Measurements from ENCODE around the gene ELMO1. TPM values are rescaled to one million over a fixed set of nuclear protein-coding genes. Genes with fewer than 3 reads are reported as not detected.

ELMO1 gene
- total and polyA plus RNA-seq, 8 donors, result 18.2 to 55.3 (median 45.6) TPM

- intact Hi-C loops (cut with DNase I), result no loop called here
- H3K27me3 ChIP-seq, result no peaks in the 10 kb centered on the region
- DNase-seq (no peak), ATAC-seq (no peak)
- no peak overlapping the region for H3K4me3 ChIP-seq
- H3K4me1 ChIP-seq, result peaks cover 0 to 25% of the 10 kb centered on the region in 2 donors
- H3K9me3 ChIP-seq, result no peaks in the 10 kb centered on the region
- peaks cover 0 to 20% of the 10 kb centered on the region in 2 donors for H3K36me3 ChIP-seq
- H3K27ac ChIP-seq, result no peak overlapping the region
- TF ChIP-seq CTCF (IDR thresholded peaks at IDR 0.05), result no peak
These were observed 228.0 kb downstream of the ELMO1 start for GRCh38 chr7:37220664-37221063.

GRCh38 chr7:37218956-37219355, 229.7 kb downstream of the ELMO1 start:
- intact Hi-C loops (cut with DNase I), result loop anchor here in 1 of 2 donors (10.0 kb wide), 1 partner anchor 136 kb away; no protein-coding TSS in a partner anchor
- no peak overlapping the region for H3K4me3 ChIP-seq
- H3K27me3 ChIP-seq, result no peaks in the 10 kb centered on the region
- peaks cover 0 to 20% of the 10 kb centered on the region in 2 donors for H3K36me3 ChIP-seq
- H3K4me1 ChIP-seq, result peaks cover 0 to 25% of the 10 kb centered on the region in 2 donors
- no peaks in the 10 kb centered on the region for H3K9me3 ChIP-seq
- peak overlapping the region in 1 of 2 donors; percentile 35 for H3K27ac ChIP-seq
- no peak for DNase-seq
- ATAC-seq, result peak; percentile 49
- no peak for TF ChIP-seq CTCF (IDR thresholded peaks at IDR 0.05)

- intact Hi-C loops (cut with DNase I), result loop anchor here in 1 of 2 donors (10.0 kb wide), 1 partner anchor 138 kb away; no protein-coding TSS in a partner anchor
- Histone ChIP-seq H3K4me3 (no peak overlapping the region), H3K27me3 (no peaks in the 10 kb centered on the region), H3K36me3 (peaks cover 0 to 21% of the 10 kb centered on the region in 2 donors), H3K27ac (no peak overlapping the region), H3K4me1 (peaks cover 0 to 25% of the 10 kb centered on the region in 2 donors), H3K9me3 (no peaks in the 10 kb centered on the region)
- DNase-seq (no peak), ATAC-seq (peak; percentile 58)
- TF ChIP-seq CTCF (IDR thresholded peaks at IDR 0.05), result no peak
These were observed 231.7 kb downstream of the ELMO1 start for GRCh38 chr7:37216923-37217322.

GRCh38 chr7:37216156-37216852, 232.4 kb downstream of the ELMO1 start:
- H3K27me3 ChIP-seq, result no peaks in the 10 kb centered on the region
- peak; percentile 39 for ATAC-seq
- no peak overlapping the region for H3K27ac ChIP-seq
- DNase-seq, result no peak
- H3K4me3 ChIP-seq, result no peak overlapping the region
- TF ChIP-seq CTCF (IDR thresholded peaks at IDR 0.05), result no peak
- H3K36me3 ChIP-seq, result peaks cover 0 to 17% of the 10 kb centered on the region in 2 donors
- H3K9me3 ChIP-seq, result no peaks in the 10 kb centered on the region
- peaks cover 0 to 25% of the 10 kb centered on the region in 2 donors for H3K4me1 ChIP-seq
- intact Hi-C loops (cut with DNase I), result loop anchor here in 1 of 2 donors (10.0 kb wide), 1 partner anchor 138 kb away; no protein-coding TSS in a partner anchor

- Histone ChIP-seq H3K27ac (no peak overlapping the region), H3K36me3 (peaks cover 0 to 18% of the 10 kb centered on the region in 2 donors)
- intact Hi-C loops (cut with DNase I), result loop anchor here in 1 of 2 donors (10.0 kb wide), 1 partner anchor 139 kb away; no protein-coding TSS in a partner anchor
These were observed 233.3 kb downstream of the ELMO1 start for GRCh38 chr7:37215290-37215923.

More at GRCh38 chr7:37215290-37215923, 233.3 kb downstream of the ELMO1 start:
- H3K27me3 ChIP-seq, result no peaks in the 10 kb centered on the region
- H3K4me1 ChIP-seq, result peaks cover 4 to 25% of the 10 kb centered on the region in 2 donors
- no peaks in the 10 kb centered on the region for H3K9me3 ChIP-seq
- DNase-seq (no peak), ATAC-seq (no peak)
- no peak overlapping the region for H3K4me3 ChIP-seq
- no peak for TF ChIP-seq CTCF (IDR thresholded peaks at IDR 0.05)

All from left lung (tissue), 10 donors.